Measurements from ENCODE around the gene RAB3GAP1. TPM values are rescaled to one million over a fixed set of nuclear protein-coding genes. Genes with fewer than 3 reads are reported as not detected.
"Not testable (repeated sequence)": the region's sequence is repeated elsewhere in the genome, so short reads cannot be mapped to it uniquely, and the experiment has no call there.

The RAB3GAP1 gene
- total RNA-seq, 2 donors from 2014 or later = 34.3 to 47.9 TPM

GRCh38 chr2:135113322-135113721 lies 61.2 kb downstream of the RAB3GAP1 start:
- Histone ChIP-seq H3K36me3 (no peaks in the 10 kb centered on the region), H3K4me3 (no peak overlapping the region), H3K9ac (ENCODE audit: low read depth in 2 of 2, low read length in 2 of 2) (no peak overlapping the region), H3K27ac (no peak overlapping the region), H3K9me3 (no peaks in the 10 kb centered on the region), H3K27me3 (no peaks in the 10 kb centered on the region), H3K4me1 (no peaks in the 10 kb centered on the region)
- intact Hi-C loops (cut with DNase I) = no loop called here
- no peak for TF ChIP-seq CTCF (IDR thresholded peaks at IDR 0.05)
- DNase-seq = no peak

- no peaks in the 10 kb centered on the region for H3K27me3 ChIP-seq
- no peak overlapping the region for H3K9ac ChIP-seq (ENCODE audit: low read depth in 2 of 2, low read length in 2 of 2)
- H3K4me1 ChIP-seq = no peaks in the 10 kb centered on the region
- no peak overlapping the region for H3K27ac ChIP-seq
- H3K36me3 ChIP-seq = peaks cover 5% of the 10 kb centered on the region
- H3K4me3 ChIP-seq = no peak overlapping the region
- H3K9me3 ChIP-seq = no peaks in the 10 kb centered on the region
- TF ChIP-seq CTCF (IDR thresholded peaks at IDR 0.05) = no peak
- DNase-seq = no peak
- intact Hi-C loops (cut with DNase I) = no loop called here
Observed at GRCh38 chr2:135119582-135119981, 67.5 kb downstream of the RAB3GAP1 start.

- Histone ChIP-seq H3K9ac (ENCODE audit: low read depth in 2 of 2, low read length in 2 of 2) (no peak overlapping the region), H3K9me3 (no peaks in the 10 kb centered on the region), H3K27ac (no peak overlapping the region), H3K4me3 (no peak overlapping the region), H3K36me3 (peaks cover 5% of the 10 kb centered on the region), H3K4me1 (no peaks in the 10 kb centered on the region), H3K27me3 (no peaks in the 10 kb centered on the region)
- no peak for TF ChIP-seq CTCF (IDR thresholded peaks at IDR 0.05)
- intact Hi-C loops (cut with DNase I) = no loop called here
- DNase-seq = no peak
Observed at GRCh38 chr2:135121016-135121657, 69.0 kb downstream of the RAB3GAP1 start.

- intact Hi-C loops (cut with DNase I); H3K36me3 ChIP-seq: not testable (repeated sequence)
Observed at GRCh38 chr2:135121658-135122039, 69.6 kb downstream of the RAB3GAP1 start.

GRCh38 chr2:135124924-135125886 lies 73.1 kb downstream of the RAB3GAP1 start:
- H3K27ac ChIP-seq = no peak overlapping the region
- H3K9me3 ChIP-seq = no peaks in the 10 kb centered on the region
- no peaks in the 10 kb centered on the region for H3K27me3 ChIP-seq
- H3K9ac ChIP-seq (ENCODE audit: low read depth in 2 of 2, low read length in 2 of 2) = no peak overlapping the region
- DNase-seq = no peak
- H3K4me1 ChIP-seq = no peaks in the 10 kb centered on the region
- H3K4me3 ChIP-seq = no peak overlapping the region
- no peak for TF ChIP-seq CTCF (IDR thresholded peaks at IDR 0.05)
- no peaks in the 10 kb centered on the region for H3K36me3 ChIP-seq
- intact Hi-C loops (cut with DNase I) = no loop called here

More at GRCh38 chr2:135121658-135122039, 69.6 kb downstream of the RAB3GAP1 start:
- H3K9ac ChIP-seq (ENCODE audit: low read depth in 2 of 2, low read length in 2 of 2); H3K4me3 ChIP-seq; H3K27me3 ChIP-seq; H3K9me3 ChIP-seq; DNase-seq; H3K4me1 ChIP-seq; H3K27ac ChIP-seq: not testable (repeated sequence)

- no peaks in the 10 kb centered on the region for H3K36me3 ChIP-seq
Observed at GRCh38 chr2:135125940-135126339, 73.8 kb downstream of the RAB3GAP1 start.

More at GRCh38 chr2:135125940-135126339, 73.8 kb downstream of the RAB3GAP1 start:
- Histone ChIP-seq H3K27ac (no peak overlapping the region), H3K4me1 (no peaks in the 10 kb centered on the region), H3K9me3 (no peaks in the 10 kb centered on the region), H3K4me3 (no peak overlapping the region), H3K9ac (ENCODE audit: low read depth in 2 of 2, low read length in 2 of 2) (no peak overlapping the region), H3K27me3 (no peaks in the 10 kb centered on the region)
- DNase-seq = no peak
- intact Hi-C loops (cut with DNase I) = no loop called here
- TF ChIP-seq CTCF (IDR thresholded peaks at IDR 0.05) = no peak
